HL-60 (cell line): Measurements from ENCODE around the gene GBP3.

Experiments
- DNase-seq, 2 experiments: peaks; one replicate each; pipeline ENCODE4 v3.0.0-alpha.2; 2010 to 2020; ENCODE audit warnings: low read depth in 1 of 2, low spot score in 1 of 2
- H3K27ac ChIP-seq: fragments of 250-450 bp; sonication (Bioruptor Pico); replicated peaks from 2 replicates; pipeline ENCODE4 v1.5.1; 2020; ENCODE audit warnings: mild to moderate bottlenecking, moderate library complexity
- H3K27me3 ChIP-seq: fragments of 250-450 bp; sonication (Bioruptor Pico); 2 replicates; pipeline ENCODE4 v1.5.1; 2021; ENCODE audit warnings: mild to moderate bottlenecking, moderate library complexity; ENCODE audit not compliant: insufficient read depth, poor library complexity, severe bottlenecking
- H3K4me3 ChIP-seq: replicated peaks from 2 replicates; pipeline ENCODE4 v1.5.1; 2011; ENCODE audit warnings: mild to moderate bottlenecking, control low read depth, low read length; ENCODE audit not compliant: insufficient read depth
- GABPA ChIP-seq: IDR thresholded peaks from 2 replicates; pipeline ENCODE4 v1.6.1; 2012; ENCODE audit warnings: low read depth
- POLR2AphosphoS5 ChIP-seq: IDR thresholded peaks from 2 replicates; pipeline ENCODE4 v1.6.1; 2012; ENCODE audit warnings: low read depth
- REST ChIP-seq: IDR thresholded peaks from 2 replicates; pipeline ENCODE4 v1.6.1; 2012; ENCODE audit warnings: low read depth; ENCODE audit not compliant: insufficient replicate concordance
- SPI1 ChIP-seq: IDR thresholded peaks from 2 replicates; pipeline ENCODE4 v1.6.1; 2012; ENCODE audit warnings: low read depth, mild to moderate bottlenecking, borderline replicate concordance
- TF ChIP-seq, protein P1 (sequence below): IDR thresholded peaks from one replicate; pipeline ENCODE4 v1.5.1; 2011; ENCODE audit warnings: low read length, control low read depth, inconsistent platforms; ENCODE audit not compliant: insufficient read depth

GBP3 gene

DNA sequence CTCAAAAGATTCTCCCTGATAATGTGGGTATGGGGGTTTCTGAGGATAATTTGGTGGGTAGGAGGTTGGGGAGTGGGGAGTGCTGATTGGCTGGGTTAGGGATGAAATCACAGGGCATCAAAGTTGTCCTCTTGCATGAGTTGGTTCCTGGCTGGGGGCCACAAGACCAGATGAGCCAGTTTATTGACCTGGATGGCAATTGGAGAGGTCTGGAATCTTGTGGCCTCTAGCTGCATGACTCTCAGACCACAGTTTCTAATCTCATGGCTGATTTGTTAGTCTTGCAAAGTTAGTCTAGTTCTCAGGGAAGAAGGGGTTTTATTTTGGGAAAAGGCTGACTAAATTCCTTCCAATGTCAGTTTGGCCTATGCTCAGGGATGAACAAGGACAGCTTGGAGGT, 45.6 kb upstream of the GBP3 start:
- DNase-seq: no peak
- Histone ChIP-seq H3K27me3 (no peaks in the 10 kb centered on the region), H3K27ac (no peak overlapping the region), H3K4me3 (no peak overlapping the region)
- TF ChIP-seq POLR2AphosphoS5: no peak
- TF ChIP-seq GABPA: no peak
- no peak for TF ChIP-seq REST
- no peak for TF ChIP-seq SPI1
- TF ChIP-seq, protein P1, sequence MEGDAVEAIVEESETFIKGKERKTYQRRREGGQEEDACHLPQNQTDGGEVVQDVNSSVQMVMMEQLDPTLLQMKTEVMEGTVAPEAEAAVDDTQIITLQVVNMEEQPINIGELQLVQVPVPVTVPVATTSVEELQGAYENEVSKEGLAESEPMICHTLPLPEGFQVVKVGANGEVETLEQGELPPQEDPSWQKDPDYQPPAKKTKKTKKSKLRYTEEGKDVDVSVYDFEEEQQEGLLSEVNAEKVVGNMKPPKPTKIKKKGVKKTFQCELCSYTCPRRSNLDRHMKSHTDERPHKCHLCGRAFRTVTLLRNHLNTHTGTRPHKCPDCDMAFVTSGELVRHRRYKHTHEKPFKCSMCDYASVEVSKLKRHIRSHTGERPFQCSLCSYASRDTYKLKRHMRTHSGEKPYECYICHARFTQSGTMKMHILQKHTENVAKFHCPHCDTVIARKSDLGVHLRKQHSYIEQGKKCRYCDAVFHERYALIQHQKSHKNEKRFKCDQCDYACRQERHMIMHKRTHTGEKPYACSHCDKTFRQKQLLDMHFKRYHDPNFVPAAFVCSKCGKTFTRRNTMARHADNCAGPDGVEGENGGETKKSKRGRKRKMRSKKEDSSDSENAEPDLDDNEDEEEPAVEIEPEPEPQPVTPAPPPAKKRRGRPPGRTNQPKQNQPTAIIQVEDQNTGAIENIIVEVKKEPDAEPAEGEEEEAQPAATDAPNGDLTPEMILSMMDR: no peak

DNA sequence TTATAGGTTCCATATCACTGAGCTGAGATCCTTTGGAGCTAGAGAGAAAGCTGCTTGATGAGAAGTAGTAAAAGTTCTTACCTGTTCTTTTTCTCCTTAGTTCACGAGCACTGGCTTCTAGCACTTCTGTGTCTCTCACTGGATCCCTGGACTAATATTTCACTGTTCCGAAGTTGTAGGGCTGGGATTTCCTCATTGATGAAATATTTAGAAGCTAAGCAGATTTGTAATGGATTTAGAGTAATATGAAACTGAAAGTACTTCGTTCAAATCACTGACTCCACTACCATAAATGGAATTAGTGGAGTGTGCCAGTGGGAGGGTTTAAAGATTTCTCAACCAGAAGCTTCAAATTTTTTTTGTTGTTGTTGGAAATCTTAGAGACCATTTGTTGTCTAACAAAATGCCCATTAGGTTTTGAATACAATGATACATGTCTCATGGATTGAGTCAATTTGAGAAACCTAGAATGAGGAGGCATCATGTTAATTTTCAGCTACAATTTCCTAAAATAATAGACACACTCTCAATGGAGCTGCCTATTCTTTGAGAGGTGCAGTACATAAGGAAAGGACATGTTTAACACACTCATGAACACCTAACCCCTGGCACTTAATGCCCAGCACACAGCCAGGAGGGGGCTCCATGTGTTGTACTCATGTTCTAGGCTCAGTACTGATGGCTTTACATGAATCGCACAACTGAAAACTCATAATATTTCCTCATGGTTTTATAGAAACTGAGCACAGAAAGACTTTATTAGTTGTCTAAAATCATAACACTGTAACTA, 42.6 kb upstream of the GBP3 start, which contains the start of gene GBP1:
Gene GBP1 (minus strand): TSS at position 130 of the 790 bp plus-strand sequence. CDS start 1,974 bp downstream, outside the sequence.
- H3K4me3 ChIP-seq: no peak within 1 kb of the TSS
- TF ChIP-seq, protein P1: no peak
- TF ChIP-seq REST (no peak), POLR2AphosphoS5 (no peak), GABPA (no peak)
- H3K27me3 ChIP-seq: no peaks in the 10 kb centered on the region
- no peak for DNase-seq
- no peak within 1 kb of the TSS for H3K27ac ChIP-seq

GRCh38 chr1:89064632-89065031, 42.0 kb upstream of the GBP3 start:
- DNase-seq: no peak
- TF ChIP-seq, protein P1: no peak
- TF ChIP-seq POLR2AphosphoS5: no peak
- TF ChIP-seq REST: no peak
- TF ChIP-seq GABPA: no peak
- no peak for TF ChIP-seq SPI1
- Histone ChIP-seq H3K27ac (no peak overlapping the region), H3K27me3 (no peaks in the 10 kb centered on the region), H3K4me3 (no peak overlapping the region)
